GM10847 (cell line): Measurements from ENCODE around the gene CDK14.

Source experiments
- POLR2A ChIP-seq: IDR thresholded peaks from 2 replicates; pipeline ENCODE4 v1.6.1; 2011; ENCODE audit not compliant: insufficient read length; ENCODE audit errors: extremely low read depth

The CDK14 gene

GRCh38 chr7:90839316-90839715 is 243.2 kb downstream of the CDK14 start:
- TF ChIP-seq POLR2A, result no peak

- no peak for TF ChIP-seq POLR2A
Observed at GRCh38 chr7:90839727-90840291, 243.7 kb downstream of the CDK14 start.

- no peak for TF ChIP-seq POLR2A
Observed at GRCh38 chr7:90841759-90842429, 245.8 kb downstream of the CDK14 start.

GRCh38 chr7:90842430-90842788 is 246.3 kb downstream of the CDK14 start:
- TF ChIP-seq POLR2A, result no peak

- TF ChIP-seq POLR2A, result no peak
Observed at GRCh38 chr7:90843472-90843871, 247.4 kb downstream of the CDK14 start.

- no peak for TF ChIP-seq POLR2A
Observed at GRCh38 chr7:90844421-90844820, 248.3 kb downstream of the CDK14 start.

- no peak for TF ChIP-seq POLR2A
Observed at GRCh38 chr7:90846192-90846591, 250.1 kb downstream of the CDK14 start.

- TF ChIP-seq POLR2A, result no peak
Observed at GRCh38 chr7:90850066-90850465, 253.9 kb downstream of the CDK14 start.

GRCh38 chr7:90850471-90850870 is 254.3 kb downstream of the CDK14 start:
- TF ChIP-seq POLR2A, result no peak

GRCh38 chr7:90853205-90853604 is 257.1 kb downstream of the CDK14 start:
- TF ChIP-seq POLR2A, result no peak

GRCh38 chr7:90856351-90857070 is 260.4 kb downstream of the CDK14 start:
- no peak for TF ChIP-seq POLR2A

GRCh38 chr7:90857603-90858002 is 261.5 kb downstream of the CDK14 start:
- TF ChIP-seq POLR2A, result no peak

- no peak for TF ChIP-seq POLR2A
Observed at GRCh38 chr7:90858546-90858945, 262.4 kb downstream of the CDK14 start.

GRCh38 chr7:90859521-90859920 is 263.4 kb downstream of the CDK14 start:
- TF ChIP-seq POLR2A, result no peak

GRCh38 chr7:90864088-90864487 is 268.0 kb downstream of the CDK14 start:
- TF ChIP-seq POLR2A, result no peak

- TF ChIP-seq POLR2A, result no peak
Observed at GRCh38 chr7:90869335-90869734, 273.2 kb downstream of the CDK14 start.
